GM21360 (cell line): ENCODE results near the gene CHD9NB.

ENCODE experiments used
- ATAC-seq: cut with Tn5 transposase; IDR thresholded peaks from one replicate; pipeline ENCODE4 v1.9.1; 2021; ENCODE audit warnings: mild to moderate bottlenecking, moderate library complexity; ENCODE audit not compliant: unreplicated experiment

CHD9NB gene

GRCh38 chr16:53052519-53053501, at the start of gene CHD9NB:
Gene CHD9NB (minus strand): TSS chr16:53052897. CDS start chr16:53044158, 8,739 bp downstream.
- ATAC-seq, result no peak

- no peak for ATAC-seq
Measured at GRCh38 chr16:53100889-53101288, 48.2 kb upstream of the CHD9NB start.

DNA sequence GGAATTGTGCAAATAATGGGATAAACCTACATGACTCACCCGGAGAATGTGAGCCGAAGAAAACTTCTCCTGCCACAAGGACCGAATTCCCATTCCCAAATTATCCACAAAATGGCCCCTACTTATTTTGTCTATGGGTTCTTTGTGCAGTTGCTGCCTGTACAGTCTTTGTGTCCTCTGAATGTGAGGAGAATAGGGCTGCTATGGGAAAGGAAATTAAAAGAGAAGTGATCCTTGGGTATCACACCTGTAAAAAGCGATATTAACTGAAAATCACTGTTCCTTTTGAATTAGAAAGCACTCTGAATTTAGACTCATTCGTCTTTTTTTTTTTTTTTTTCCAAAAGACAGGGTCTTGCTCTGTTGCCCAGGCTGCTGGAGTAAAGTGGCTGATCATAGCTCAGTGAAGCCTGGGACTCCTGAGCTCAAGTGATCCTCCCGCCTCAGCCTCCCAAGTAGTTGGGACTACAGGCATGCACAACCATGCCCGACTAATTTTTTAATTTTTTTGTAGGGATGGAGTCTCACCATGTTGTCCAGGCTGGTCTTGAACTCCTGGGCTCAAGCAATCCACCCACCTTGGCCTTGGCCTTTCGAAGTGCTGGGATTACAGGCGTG, 47.5 kb upstream of the CHD9NB start:
- no peak for ATAC-seq

GRCh38 chr16:53099318-53100130, 46.8 kb upstream of the CHD9NB start:
- peak; percentile 46 for ATAC-seq

DNA sequence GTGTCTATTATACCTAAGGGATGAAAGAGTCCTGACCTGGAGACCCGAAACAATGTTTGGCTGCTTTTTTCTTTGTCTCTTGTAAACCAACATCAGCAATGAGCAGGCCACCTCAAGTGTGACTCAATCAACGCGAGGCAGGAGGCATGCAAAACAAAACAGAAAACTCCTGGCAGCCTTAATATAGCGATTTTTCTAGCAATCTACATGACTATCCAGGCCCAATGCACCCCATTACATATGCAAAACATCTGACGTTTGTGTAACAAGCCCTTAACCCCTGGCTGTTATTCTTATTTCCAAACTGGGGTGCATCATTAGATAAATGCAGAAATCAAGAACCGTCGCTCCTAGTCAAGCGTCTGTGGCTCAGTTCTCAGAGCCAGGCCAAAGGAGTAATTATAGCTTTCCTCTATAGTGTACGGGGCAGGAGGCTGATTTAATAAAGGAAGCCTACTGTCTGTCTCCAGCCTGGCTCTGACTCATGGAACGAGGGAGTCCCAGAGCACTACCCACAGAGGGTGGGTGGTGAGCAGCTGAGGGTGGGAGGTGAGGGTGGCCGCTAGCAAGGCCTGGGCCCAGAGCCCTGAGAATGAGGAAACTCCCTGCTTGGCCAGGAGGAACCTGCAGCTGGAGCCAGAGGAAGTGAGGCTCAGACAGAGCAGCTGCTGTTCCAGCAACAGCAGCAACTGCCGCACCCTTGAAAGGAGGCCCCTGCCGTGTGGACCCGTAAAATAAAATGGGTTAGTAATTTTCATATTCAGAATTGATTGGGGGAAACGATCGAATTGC, 46.0 kb upstream of the CHD9NB start:
- peak; percentile 48 for ATAC-seq

- ATAC-seq, result no peak
Measured at GRCh38 chr16:53097190-53097589, 44.5 kb upstream of the CHD9NB start.

DNA sequence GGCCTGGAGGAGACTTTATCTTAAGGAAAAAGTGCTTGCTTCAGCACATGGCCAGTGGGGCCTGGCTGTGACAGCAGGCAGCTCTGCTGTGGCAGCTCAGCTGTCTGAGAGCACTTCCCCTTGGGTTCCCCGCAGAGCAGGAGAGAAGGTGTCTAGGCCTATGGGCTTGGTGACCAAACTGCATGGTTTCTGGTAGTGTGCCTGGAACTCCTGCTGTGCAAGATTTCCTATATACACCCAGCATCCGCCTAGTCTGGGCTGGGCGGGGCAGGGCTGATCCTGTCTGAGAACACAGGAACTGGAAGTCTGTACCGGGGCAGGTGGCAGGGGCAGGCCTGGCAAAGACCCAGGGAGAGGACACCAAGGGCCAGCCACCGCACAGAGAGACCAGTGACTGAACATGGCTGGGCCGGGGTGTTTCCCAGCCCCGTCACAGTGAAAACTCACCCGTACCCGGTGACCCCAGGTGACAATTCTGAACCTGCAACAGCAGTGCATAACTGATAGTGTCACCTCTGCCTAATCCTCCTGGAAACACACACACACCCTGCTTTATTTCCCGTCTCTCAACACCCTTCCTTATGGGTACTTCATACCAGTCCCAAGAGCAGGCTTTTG, 41.4 kb upstream of the CHD9NB start:
- peak; percentile 35 for ATAC-seq

DNA sequence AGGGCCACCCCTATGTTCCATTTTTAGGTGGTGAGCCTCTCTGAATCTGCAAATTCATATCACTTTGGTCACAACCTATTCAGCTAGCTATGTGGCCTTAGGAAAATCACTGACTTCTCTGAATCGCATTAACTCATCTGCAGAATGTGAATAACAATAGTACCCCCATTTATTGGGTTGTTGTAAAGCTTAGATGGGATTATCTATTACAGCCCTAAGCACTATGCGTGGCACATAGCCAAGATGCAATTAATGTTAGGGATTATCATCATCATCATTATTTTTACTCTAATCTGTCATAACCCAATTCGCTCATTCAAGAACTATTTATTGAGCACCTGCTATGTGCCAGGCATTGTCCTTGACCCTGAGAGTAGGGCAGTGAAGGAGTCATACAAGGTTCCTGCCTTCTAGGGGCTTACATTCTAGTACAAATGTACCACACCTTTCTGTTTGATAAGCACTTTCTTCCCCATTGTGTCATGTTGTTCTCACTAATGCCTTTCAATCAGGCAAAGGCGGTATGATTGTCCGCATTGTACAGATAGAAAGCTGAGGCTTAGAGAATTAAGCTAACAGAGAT, 40.6 kb upstream of the CHD9NB start:
- ATAC-seq, result no peak

GRCh38 chr16:53092284-53092683, 39.6 kb upstream of the CHD9NB start:
- no peak for ATAC-seq

DNA sequence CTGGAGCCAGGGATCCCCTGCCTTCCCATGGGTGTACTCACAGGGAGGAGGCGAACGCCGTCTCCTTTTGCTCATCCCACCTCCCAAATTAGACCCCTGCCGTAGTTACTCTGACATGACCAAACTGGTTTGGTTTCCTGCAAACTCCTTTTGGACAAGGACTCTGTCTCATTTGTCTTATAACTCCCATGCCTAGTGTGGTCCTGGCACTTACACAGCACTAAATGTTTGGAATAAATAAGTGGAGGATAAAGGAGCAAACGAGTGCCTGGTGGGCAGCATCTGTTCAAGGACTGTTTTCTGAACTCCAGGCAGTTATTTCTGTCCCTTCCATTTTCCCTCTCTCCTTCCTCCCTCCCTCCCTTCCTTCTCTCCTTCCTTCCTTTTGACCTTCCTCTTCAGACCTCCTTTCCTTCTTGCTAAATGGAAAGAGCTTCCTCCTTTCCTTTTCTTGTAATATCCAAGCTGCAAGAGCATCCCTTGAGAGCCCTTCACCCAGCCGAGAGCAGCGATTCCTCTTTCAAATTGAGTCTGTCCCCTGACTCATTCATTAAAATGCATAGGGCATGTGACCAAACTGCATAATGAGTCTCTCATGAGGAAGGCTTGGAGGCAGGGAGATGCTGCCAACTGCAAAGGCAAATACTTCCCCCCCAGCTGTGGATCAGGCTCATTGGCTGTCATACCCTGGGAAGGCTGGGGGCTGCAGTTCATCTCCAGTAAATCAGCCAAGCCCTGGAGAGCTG, 38.9 kb upstream of the CHD9NB start:
- peak; percentile 59 for ATAC-seq

GRCh38 chr16:53090591-53091411, 38.1 kb upstream of the CHD9NB start:
- peak; percentile 46 for ATAC-seq

DNA sequence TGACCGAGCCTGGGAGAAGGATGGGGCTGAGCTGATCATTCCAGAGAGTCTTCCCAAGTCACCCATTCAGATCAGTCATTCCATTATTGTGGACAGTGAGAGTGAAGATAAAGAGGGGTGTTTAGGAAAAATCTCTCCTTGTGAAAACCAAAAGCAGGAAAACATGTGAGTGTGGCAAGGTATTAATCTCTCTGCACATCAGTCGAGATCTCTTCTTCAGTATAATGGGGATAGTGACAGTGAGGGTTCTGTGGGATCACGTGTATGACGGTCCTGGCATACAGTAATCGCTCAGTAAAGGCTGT, 37.5 kb upstream of the CHD9NB start:
- no peak for ATAC-seq

DNA sequence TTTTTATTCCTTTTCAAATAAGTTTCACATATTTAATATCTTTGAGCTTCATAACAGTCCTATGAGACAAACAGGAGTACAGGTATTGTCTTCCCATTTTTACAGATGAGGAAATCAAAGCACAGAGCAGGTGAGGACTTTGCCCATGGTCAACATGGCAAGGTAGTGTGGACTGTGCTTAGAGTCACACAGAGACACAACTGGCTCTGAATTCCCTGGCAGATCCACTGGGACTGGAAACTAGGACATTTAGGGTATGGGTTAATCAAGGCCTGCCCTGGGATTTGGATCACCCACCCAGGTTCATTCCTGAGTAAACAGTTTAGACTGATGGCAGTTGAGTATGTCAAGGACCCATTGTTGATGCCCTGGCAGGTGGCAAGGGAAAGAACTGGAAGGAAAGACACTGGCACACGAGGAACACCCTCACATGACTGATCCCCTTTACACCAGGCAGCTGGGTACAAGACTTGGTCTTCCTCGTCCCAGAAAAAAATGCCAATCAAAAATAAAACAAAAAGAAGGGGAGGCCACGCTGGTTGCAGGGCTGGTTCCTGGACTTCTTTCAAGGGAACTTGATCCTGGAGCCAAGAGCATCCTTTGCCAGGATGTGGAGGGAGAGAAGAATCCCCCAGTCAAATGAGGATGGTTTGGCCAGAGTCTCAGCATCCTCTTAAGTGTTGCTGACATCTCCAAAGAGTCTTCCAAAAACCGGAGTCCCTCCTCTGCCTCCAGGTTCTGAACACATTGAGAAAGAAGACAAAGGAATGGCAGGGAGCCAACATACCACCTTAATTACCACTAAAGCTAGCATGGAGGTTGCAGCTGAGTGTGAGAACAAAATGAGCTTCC, 37.0 kb upstream of the CHD9NB start:
- no peak for ATAC-seq

GRCh38 chr16:53087101-53087500, 34.4 kb upstream of the CHD9NB start:
- ATAC-seq, result no peak

GRCh38 chr16:53085931-53086421, 33.3 kb upstream of the CHD9NB start:
- no peak for ATAC-seq

- no peak for ATAC-seq
Measured at GRCh38 chr16:53085369-53085843, 32.7 kb upstream of the CHD9NB start.

- no peak for ATAC-seq
Measured at GRCh38 chr16:53084746-53085334, 32.1 kb upstream of the CHD9NB start.
